ENCODE results near the gene POLN. TPM values are rescaled to one million over a fixed set of nuclear protein-coding genes. Genes with fewer than 3 reads are reported as not detected.
A peak's percentile ranks its signal among the peaks of the same experiment; 100 is the strongest.

The POLN gene
- total RNA-seq, 2 experiments from 2014 or later = 2.1 to 2.3 TPM

GRCh38 chr4:2141022-2141761 lies 100.7 kb downstream of the POLN start:
- no peaks in the 10 kb centered on the region for H3K9me3 ChIP-seq (ENCODE audit: control insufficient read depth in 1 of 2, insufficient read depth in 1 of 2, low read length in 2 of 2)
- no peak overlapping the region for H3K4me3 ChIP-seq (ENCODE audit: low read length)
- DNase-seq (no peak), ATAC-seq (ENCODE audit: poor library complexity) (no peak)
- Mint-ChIP-seq H3K36me3 (ENCODE audit: low read depth) (no peaks in the 10 kb centered on the region), H3K9me3 (no peaks in the 10 kb centered on the region), H3K27ac (peak overlapping the region; percentile 60), H3K4me3 (no peak overlapping the region), H3K4me1 (ENCODE audit: low read depth) (peaks cover 27% of the 10 kb centered on the region), H3K27me3 (no peaks in the 10 kb centered on the region)
- TF ChIP-seq, protein P1, sequence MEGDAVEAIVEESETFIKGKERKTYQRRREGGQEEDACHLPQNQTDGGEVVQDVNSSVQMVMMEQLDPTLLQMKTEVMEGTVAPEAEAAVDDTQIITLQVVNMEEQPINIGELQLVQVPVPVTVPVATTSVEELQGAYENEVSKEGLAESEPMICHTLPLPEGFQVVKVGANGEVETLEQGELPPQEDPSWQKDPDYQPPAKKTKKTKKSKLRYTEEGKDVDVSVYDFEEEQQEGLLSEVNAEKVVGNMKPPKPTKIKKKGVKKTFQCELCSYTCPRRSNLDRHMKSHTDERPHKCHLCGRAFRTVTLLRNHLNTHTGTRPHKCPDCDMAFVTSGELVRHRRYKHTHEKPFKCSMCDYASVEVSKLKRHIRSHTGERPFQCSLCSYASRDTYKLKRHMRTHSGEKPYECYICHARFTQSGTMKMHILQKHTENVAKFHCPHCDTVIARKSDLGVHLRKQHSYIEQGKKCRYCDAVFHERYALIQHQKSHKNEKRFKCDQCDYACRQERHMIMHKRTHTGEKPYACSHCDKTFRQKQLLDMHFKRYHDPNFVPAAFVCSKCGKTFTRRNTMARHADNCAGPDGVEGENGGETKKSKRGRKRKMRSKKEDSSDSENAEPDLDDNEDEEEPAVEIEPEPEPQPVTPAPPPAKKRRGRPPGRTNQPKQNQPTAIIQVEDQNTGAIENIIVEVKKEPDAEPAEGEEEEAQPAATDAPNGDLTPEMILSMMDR (IDR thresholded peaks at IDR 0.05) = no peak
- ChIA-PET CTCF (no interaction called here), POLR2A (no interaction called here)
- no peak overlapping the region for H3K27ac ChIP-seq (ENCODE audit: low read depth in 1 of 2, low read length in 2 of 2)
- H3K36me3 ChIP-seq (ENCODE audit: insufficient read depth, low read length) = no peaks in the 10 kb centered on the region
- intact Hi-C loops (cut with DNase I, micrococcal nuclease) = no loop called here
- peaks cover 9% of the 10 kb centered on the region for H3K4me1 ChIP-seq (ENCODE audit: insufficient read depth, low read length)
- H3K27me3 ChIP-seq (ENCODE audit: control insufficient read depth in 1 of 2, insufficient read depth in 2 of 2, low read length in 2 of 2) = no peaks in the 10 kb centered on the region

DNA sequence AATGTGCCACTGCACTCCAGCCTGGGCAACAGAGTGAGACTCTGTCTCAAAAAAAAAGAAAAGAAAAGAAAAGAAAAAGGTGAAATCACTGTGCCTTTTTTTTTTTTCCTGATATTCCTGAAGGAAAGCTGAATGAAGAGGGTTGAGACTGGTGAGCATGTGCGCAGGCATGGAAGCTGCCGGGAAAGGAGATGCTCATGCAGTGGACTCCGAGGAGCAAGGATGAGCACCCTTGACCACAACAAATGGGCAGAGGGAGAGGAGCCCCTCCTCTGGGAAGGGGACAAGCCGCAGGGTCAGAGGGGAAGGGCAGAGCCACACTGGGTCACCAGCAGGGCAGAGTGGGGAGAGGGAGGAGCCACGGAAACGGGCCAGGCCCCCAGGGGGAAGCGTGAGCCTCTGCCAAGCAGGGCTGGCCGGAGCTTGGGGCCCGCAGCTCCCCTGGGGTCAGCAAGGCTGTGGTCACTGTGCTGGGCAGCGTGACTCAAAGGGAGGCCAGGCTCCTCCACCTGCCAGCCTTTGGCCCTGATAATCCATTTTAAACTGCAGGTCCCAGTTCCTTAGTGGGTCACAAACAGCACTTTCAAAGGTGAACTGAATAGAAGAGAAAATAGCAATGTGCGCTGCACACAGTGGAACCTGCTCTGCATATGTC lies 102.9 kb downstream of the POLN start:
- Histone ChIP-seq H3K27ac (ENCODE audit: low read depth in 1 of 2, low read length in 2 of 2) (no peak overlapping the region), H3K9me3 (ENCODE audit: control insufficient read depth in 1 of 2, insufficient read depth in 1 of 2, low read length in 2 of 2) (no peaks in the 10 kb centered on the region), H3K4me1 (ENCODE audit: insufficient read depth, low read length) (peaks cover 21% of the 10 kb centered on the region), H3K4me3 (ENCODE audit: low read length) (no peak overlapping the region), H3K36me3 (ENCODE audit: insufficient read depth, low read length) (no peaks in the 10 kb centered on the region), H3K27me3 (ENCODE audit: control insufficient read depth in 1 of 2, insufficient read depth in 2 of 2, low read length in 2 of 2) (no peaks in the 10 kb centered on the region)
- CTCF ChIA-PET = no interaction called here
- Mint-ChIP-seq H3K4me1 (ENCODE audit: low read depth) (peaks cover 46% of the 10 kb centered on the region), H3K27ac (no peak overlapping the region), H3K4me3 (no peak overlapping the region), H3K36me3 (ENCODE audit: low read depth) (no peaks in the 10 kb centered on the region), H3K9me3 (no peaks in the 10 kb centered on the region), H3K27me3 (no peaks in the 10 kb centered on the region)
- TF ChIP-seq, protein P1 (IDR thresholded peaks at IDR 0.05) = no peak
- no peak for DNase-seq
- intact Hi-C loops (cut with DNase I, micrococcal nuclease) = no loop called here
- no peak for ATAC-seq (ENCODE audit: poor library complexity)
- POLR2A ChIA-PET = no interaction called here

DNA sequence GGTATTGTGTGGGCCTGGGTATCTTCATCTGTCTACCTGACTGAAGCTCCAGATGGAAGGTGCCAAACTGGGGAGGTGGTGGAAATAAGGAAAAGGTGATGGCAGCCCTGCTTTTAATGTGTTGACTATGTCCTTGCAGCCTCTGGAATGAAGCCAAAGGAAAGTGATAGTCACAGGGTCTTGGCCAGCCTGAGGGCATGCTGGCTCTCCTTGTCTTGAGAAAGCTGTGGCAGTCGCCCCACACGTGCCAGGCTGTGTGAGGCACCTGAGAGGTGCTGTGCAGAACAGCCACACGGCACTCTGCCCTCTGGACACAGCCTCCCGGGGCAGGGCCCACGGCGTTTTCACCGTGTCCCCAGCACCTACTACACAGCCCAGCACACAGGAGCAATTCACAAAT lies 105.2 kb downstream of the POLN start:
- H3K27me3 ChIP-seq (ENCODE audit: control insufficient read depth in 1 of 2, insufficient read depth in 2 of 2, low read length in 2 of 2) = no peaks in the 10 kb centered on the region
- Mint-ChIP-seq H3K27ac (no peak overlapping the region), H3K27me3 (no peaks in the 10 kb centered on the region), H3K4me1 (ENCODE audit: low read depth) (peaks cover 27% of the 10 kb centered on the region), H3K9me3 (peaks cover 6% of the 10 kb centered on the region), H3K4me3 (no peak overlapping the region), H3K36me3 (ENCODE audit: low read depth) (no peaks in the 10 kb centered on the region)
- H3K27ac ChIP-seq (ENCODE audit: low read depth in 1 of 2, low read length in 2 of 2) = no peak overlapping the region
- POLR2A ChIA-PET = no interaction called here
- peaks cover 0 to 11% of the 10 kb centered on the region in 2 experiments for H3K9me3 ChIP-seq (ENCODE audit: control insufficient read depth in 1 of 2, insufficient read depth in 1 of 2, low read length in 2 of 2)
- no peak overlapping the region for H3K4me3 ChIP-seq (ENCODE audit: low read length)
- TF ChIP-seq, protein P1 (IDR thresholded peaks at IDR 0.05) = no peak
- DNase-seq (no peak), ATAC-seq (ENCODE audit: poor library complexity) (no peak)
- intact Hi-C loops (cut with DNase I, micrococcal nuclease) = no loop called here
- no peaks in the 10 kb centered on the region for H3K36me3 ChIP-seq (ENCODE audit: insufficient read depth, low read length)
- CTCF ChIA-PET = no interaction called here
- H3K4me1 ChIP-seq (ENCODE audit: insufficient read depth, low read length) = peaks cover 16% of the 10 kb centered on the region
